HG03460 (cell line): ENCODE results near the gene TMEM115.
A peak's percentile ranks its signal among the peaks of the same experiment; 100 is the strongest.

Source experiments
- ATAC-seq: cut with Tn5 transposase; IDR thresholded peaks from one replicate; pipeline ENCODE4 v1.9.1; 2021; ENCODE audit not compliant: unreplicated experiment

TMEM115 gene

GRCh38 chr3:50353245-50354004 lies 5.9 kb downstream of the TMEM115 start:
- ATAC-seq: no peak

GRCh38 chr3:50352781-50353180 lies 6.5 kb downstream of the TMEM115 start:
- no peak for ATAC-seq

GRCh38 chr3:50351323-50351697 lies 8.0 kb downstream of the TMEM115 start:
- ATAC-seq: no peak

- ATAC-seq: peak; percentile 84
Measured at GRCh38 chr3:50350527-50351322, 8.6 kb downstream of the TMEM115 start, which contains the start of the genes CYB561D2 and NPRL2. TSS of gene CYB561D2 (plus strand) at chr3:50350862. CDS start at chr3:50351434, 572 bp downstream. TSS of gene NPRL2 (minus strand) at chr3:50350775. CDS start at chr3:50350652, 123 bp downstream.

GRCh38 chr3:50350213-50350526 lies 9.2 kb downstream of the TMEM115 start:
- ATAC-seq: no peak

GRCh38 chr3:50347187-50347813 lies 12.0 kb downstream of the TMEM115 start:
- no peak for ATAC-seq

- ATAC-seq: no peak
Measured at GRCh38 chr3:50345586-50346234, 13.6 kb downstream of the TMEM115 start, which contains the start of gene ZMYND10. TSS of gene ZMYND10 (minus strand) at chr3:50345732. CDS start at chr3:50345579, 153 bp downstream.

GRCh38 chr3:50345008-50345407 lies 14.3 kb downstream of the TMEM115 start:
- ATAC-seq: no peak

GRCh38 chr3:50342813-50343633 lies 16.3 kb downstream of the TMEM115 start:
- ATAC-seq: no peak

- no peak for ATAC-seq
Measured at GRCh38 chr3:50341996-50342650, 17.2 kb downstream of the TMEM115 start.

- no peak for ATAC-seq
Measured at GRCh38 chr3:50341537-50341936, 17.8 kb downstream of the TMEM115 start.

GRCh38 chr3:50340448-50341329 lies 18.6 kb downstream of the TMEM115 start, which contains the start of gene RASSF1:
TSS of gene RASSF1 (minus strand) at chr3:50340836. CDS start at chr3:50340805, 31 bp downstream.
- ATAC-seq: no peak

GRCh38 chr3:50340147-50340447 lies 19.2 kb downstream of the TMEM115 start:
- ATAC-seq: no peak

GRCh38 chr3:50339485-50340146 lies 19.7 kb downstream of the TMEM115 start:
- ATAC-seq: no peak

GRCh38 chr3:50338965-50339364 lies 20.4 kb downstream of the TMEM115 start:
- no peak for ATAC-seq

GRCh38 chr3:50337175-50337861 lies 22.0 kb downstream of the TMEM115 start:
- peak; percentile 66 for ATAC-seq

GRCh38 chr3:50336452-50337174 lies 22.7 kb downstream of the TMEM115 start:
- ATAC-seq: peak; percentile 30
